ENCODE data around the gene CDH26. TPM values are rescaled to one million over a fixed set of nuclear protein-coding genes. Genes with fewer than 3 reads are reported as not detected.
"Not testable (repeated sequence)": the region's sequence is repeated elsewhere in the genome, so short reads cannot be mapped to it uniquely, and the experiment has no call there.

CDH26 gene
- total RNA-seq, 1 donor from 2014 or later: 8.8 TPM

GRCh38 chr20:59948828-59949720 is 9.1 kb upstream of the CDH26 start:
- intact Hi-C loops (cut with DNase I): no loop called here
- DNase-seq: no peak

GRCh38 chr20:59949911-59950310 is 8.3 kb upstream of the CDH26 start:
- peaks cover 15% of the 10 kb centered on the region for H3K36me3 ChIP-seq
- ATAC-seq (no peak), DNase-seq (no peak)
- no peaks in the 10 kb centered on the region for H3K27me3 ChIP-seq
- no peak overlapping the region for H3K4me3 ChIP-seq
- TF ChIP-seq CTCF (IDR thresholded peaks at IDR 0.05): no peak
- no peaks in the 10 kb centered on the region for H3K9me3 ChIP-seq
- H3K27ac ChIP-seq: no peak overlapping the region
- intact Hi-C loops (cut with DNase I): no loop called here
- peaks cover 11% of the 10 kb centered on the region for H3K4me1 ChIP-seq

More at GRCh38 chr20:59948828-59949720, 9.1 kb upstream of the CDH26 start:
- Histone ChIP-seq H3K36me3 (peaks cover 24% of the 10 kb centered on the region), H3K27ac (no peak overlapping the region), H3K4me1 (peaks cover 13% of the 10 kb centered on the region), H3K4me3 (no peak overlapping the region), H3K27me3 (no peaks in the 10 kb centered on the region), H3K9me3 (no peaks in the 10 kb centered on the region)
- TF ChIP-seq CTCF (IDR thresholded peaks at IDR 0.05): peak; percentile 66
- peak; percentile 76 for ATAC-seq

- no peak overlapping the region for H3K4me3 ChIP-seq
- H3K27me3 ChIP-seq: no peaks in the 10 kb centered on the region
- H3K27ac ChIP-seq: no peak overlapping the region
- H3K36me3 ChIP-seq: peaks cover 10% of the 10 kb centered on the region
- H3K4me1 ChIP-seq: no peaks in the 10 kb centered on the region
- intact Hi-C loops (cut with DNase I): no loop called here
- ATAC-seq (no peak), DNase-seq (no peak)
- no peaks in the 10 kb centered on the region for H3K9me3 ChIP-seq
- TF ChIP-seq CTCF (IDR thresholded peaks at IDR 0.05): no peak
Measured at GRCh38 chr20:59954718-59955117, 3.5 kb upstream of the CDH26 start.

GRCh38 chr20:59955131-59955796 is 3.0 kb upstream of the CDH26 start:
- peak; percentile 33 for TF ChIP-seq CTCF (IDR thresholded peaks at IDR 0.05)
- Histone ChIP-seq H3K4me3 (no peak overlapping the region), H3K4me1 (no peaks in the 10 kb centered on the region), H3K9me3 (no peaks in the 10 kb centered on the region), H3K36me3 (peaks cover 10% of the 10 kb centered on the region), H3K27ac (no peak overlapping the region), H3K27me3 (no peaks in the 10 kb centered on the region)
- intact Hi-C loops (cut with DNase I): no loop called here
- no peak for DNase-seq
- ATAC-seq: peak; percentile 71

- DNase-seq; intact Hi-C loops (cut with DNase I); H3K36me3 ChIP-seq; H3K4me3 ChIP-seq; ATAC-seq; H3K9me3 ChIP-seq; H3K27me3 ChIP-seq; H3K27ac ChIP-seq; H3K4me1 ChIP-seq: not testable (repeated sequence)
Measured at GRCh38 chr20:59957568-59957967, 655 bp upstream of the CDH26 start.

GRCh38 chr20:59958626-59959025 is 403 bp downstream of the CDH26 start:
- intact Hi-C loops (cut with DNase I): no loop called here
- Histone ChIP-seq H3K36me3 (no peaks in the 10 kb centered on the region), H3K27ac (no peak overlapping the region), H3K9me3 (no peaks in the 10 kb centered on the region), H3K4me1 (no peaks in the 10 kb centered on the region), H3K4me3 (no peak overlapping the region), H3K27me3 (no peaks in the 10 kb centered on the region)
- DNase-seq: no peak
- no peak for TF ChIP-seq CTCF (IDR thresholded peaks at IDR 0.05)
- ATAC-seq: no peak

All from upper lobe of right lung (tissue), 1 donor.